ENCODE results near the gene C5orf58.

DNA sequence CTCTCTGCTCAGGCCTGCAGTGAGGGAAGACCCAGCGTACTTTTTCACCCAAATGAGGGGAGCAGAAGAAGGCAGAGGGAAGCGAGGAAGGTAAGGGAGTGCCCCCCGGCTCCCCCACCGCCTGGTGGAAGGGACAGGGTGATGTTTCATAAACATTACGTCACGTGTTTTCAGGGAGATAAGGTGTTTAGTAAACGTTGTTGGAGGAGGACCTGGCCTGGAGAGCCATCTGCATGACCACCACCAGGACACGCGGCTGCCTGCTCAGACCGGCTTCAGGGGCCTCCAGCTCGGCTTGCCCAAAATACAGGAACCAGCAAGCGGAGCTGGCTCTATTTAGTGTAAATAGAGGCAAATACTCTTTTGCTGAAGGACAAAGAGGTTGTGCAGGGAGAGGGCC, 40.0 kb upstream of the C5orf58 start:
- TF ChIP-seq, protein P1, sequence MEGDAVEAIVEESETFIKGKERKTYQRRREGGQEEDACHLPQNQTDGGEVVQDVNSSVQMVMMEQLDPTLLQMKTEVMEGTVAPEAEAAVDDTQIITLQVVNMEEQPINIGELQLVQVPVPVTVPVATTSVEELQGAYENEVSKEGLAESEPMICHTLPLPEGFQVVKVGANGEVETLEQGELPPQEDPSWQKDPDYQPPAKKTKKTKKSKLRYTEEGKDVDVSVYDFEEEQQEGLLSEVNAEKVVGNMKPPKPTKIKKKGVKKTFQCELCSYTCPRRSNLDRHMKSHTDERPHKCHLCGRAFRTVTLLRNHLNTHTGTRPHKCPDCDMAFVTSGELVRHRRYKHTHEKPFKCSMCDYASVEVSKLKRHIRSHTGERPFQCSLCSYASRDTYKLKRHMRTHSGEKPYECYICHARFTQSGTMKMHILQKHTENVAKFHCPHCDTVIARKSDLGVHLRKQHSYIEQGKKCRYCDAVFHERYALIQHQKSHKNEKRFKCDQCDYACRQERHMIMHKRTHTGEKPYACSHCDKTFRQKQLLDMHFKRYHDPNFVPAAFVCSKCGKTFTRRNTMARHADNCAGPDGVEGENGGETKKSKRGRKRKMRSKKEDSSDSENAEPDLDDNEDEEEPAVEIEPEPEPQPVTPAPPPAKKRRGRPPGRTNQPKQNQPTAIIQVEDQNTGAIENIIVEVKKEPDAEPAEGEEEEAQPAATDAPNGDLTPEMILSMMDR (IDR thresholded peaks at IDR 0.05), result no peak
- TF ChIP-seq POLR2A (IDR thresholded peaks at IDR 0.05), result no peak

Data from vagina (tissue), 2 donors.